Inferior parietal cortex (tissue), 1 donor: ENCODE data around the gene NPIPA8.
"Not testable (repeated sequence)": the region's sequence is repeated elsewhere in the genome, so short reads cannot be mapped to it uniquely, and the experiment has no call there.

Experiments
- DNase-seq: peaks from one replicate; pipeline ENCODE4 v3.0.0-alpha.2; 2016; ENCODE audit errors: extremely low spot score

Gene NPIPA8

DNA sequence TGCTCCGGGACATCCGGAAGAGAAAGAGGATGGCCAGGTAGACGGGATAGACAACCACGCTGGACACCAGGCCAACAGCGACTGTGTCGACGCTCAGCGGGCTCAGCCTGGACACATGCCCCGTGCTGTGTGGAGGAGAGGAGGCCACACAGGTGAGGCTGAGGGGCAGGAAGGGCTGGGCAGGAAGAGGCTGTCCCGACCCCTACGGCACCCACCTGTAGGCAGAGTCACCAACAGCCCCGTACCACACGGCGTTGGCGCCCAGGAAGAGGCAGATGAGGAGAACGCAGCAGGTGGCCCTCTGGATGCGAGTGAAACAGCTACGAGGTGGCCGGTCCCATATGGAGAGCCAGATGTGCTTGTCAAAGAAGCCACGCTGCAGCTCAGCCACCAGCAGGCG is at the start of gene NPIPA8:
Gene NPIPA8 (minus strand): TSS at position 101 of the 400 bp plus-strand sequence. CDS start 4,074 bp downstream, outside the sequence.
- DNase-seq, result not testable (repeated sequence)

DNA sequence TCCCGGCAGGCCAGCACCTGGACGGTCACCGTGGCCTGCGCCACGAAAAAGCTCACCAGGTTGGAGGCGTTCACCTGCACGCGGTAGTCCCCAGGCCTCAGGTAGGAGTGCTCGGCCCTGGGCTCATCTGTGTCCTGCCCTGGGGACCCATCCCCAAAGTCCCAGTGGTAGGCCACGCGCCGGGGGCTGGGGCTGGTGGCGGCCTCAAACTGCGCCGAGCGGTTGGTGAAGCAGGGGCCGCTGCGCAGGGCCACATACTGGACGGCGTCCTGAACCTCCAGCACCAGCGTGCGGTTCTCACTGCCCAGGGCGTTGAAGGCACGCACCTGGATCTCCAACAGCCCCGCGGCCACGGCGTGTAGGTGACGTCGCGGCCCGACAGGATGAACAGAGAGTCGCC is 48.7 kb upstream of the NPIPA8 start:
- not testable (repeated sequence) for DNase-seq

DNA sequence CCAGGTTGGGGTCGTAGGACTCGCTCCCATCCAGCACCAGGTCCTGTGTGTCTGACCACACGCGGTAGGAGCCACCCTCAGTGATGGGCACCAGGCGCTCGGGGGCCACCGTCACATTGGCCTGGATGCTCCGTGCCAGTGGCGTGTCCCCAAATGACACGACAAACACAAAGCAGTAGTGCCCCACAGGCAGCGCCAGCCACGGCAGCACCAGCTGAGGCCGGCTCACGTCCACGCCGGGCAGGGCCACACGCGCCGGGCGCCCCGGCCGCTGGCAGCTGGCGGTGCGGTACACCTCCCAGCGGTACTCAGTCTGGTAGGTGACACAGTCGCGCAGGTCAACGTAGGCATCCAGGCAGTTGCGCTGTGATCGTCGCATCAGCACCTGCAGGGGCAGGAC is 48.3 kb upstream of the NPIPA8 start:
- not testable (repeated sequence) for DNase-seq

DNA sequence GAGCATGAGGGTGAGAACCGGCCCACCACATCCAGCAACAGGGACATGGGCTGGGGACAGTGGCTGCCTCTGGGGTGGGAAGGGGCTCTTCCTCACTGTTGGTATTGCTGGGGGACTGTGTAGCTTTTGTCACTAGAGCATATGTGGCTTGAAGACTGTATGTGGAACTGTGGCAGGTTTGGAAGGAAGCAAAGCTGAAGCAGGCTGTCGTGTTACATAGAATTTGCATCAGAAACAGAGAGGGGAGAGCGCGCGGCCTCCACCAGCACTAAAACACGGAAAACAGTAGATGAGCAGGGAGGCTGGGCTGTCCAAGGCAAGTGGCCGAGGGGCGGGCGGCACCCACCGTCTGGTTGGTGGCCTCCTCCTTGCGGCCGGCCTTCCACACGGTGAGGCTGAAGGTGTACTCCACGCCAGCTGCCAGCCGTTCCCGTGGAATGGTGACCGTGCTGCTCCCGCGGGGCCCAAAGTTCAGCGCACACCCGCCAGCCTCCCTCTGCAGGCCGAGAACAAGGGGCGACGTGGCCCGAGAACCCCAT is 47.6 kb upstream of the NPIPA8 start:
- not testable (repeated sequence) for DNase-seq

DNA sequence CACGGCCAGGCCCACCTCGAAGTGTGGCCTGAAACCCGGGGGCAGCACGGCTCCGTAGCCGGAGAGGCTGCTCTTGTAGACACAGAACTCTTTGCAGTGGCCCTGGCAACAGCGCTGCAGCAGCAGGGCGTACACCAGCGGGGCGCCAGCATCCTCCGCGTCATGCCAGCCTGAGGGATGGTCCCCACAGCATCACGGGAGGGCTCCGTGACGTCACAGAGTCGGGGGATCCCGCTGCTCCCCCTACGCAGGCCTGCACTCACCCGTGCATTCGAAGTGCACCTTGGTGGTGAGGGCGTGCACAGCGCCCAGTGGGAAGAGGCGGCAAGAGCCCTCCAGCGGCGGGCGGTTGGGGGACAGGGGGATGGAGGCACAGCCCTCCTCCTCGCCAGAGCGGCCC is 46.2 kb upstream of the NPIPA8 start:
- not testable (repeated sequence) for DNase-seq

DNA sequence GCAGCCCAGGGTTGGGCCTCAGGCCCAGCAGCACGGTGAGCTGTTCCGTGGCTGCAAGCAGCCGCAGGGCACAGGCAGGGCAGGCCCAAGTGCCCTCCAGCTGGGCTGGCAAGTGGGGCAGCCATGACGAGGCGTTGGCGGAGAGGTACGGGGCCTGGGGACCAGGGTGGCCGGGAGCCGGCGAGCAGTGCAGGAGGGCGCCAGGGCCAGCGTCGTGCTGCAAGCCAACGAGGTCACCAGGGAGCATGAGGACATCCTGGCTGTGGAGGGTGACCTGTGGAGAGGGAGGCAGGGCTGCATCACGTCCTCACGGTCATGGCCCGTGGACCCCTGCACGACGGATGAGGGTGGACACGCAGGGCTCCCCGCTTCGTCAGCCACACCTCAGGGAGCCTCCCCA is 11.2 kb upstream of the NPIPA8 start:
- not testable (repeated sequence) for DNase-seq

DNA sequence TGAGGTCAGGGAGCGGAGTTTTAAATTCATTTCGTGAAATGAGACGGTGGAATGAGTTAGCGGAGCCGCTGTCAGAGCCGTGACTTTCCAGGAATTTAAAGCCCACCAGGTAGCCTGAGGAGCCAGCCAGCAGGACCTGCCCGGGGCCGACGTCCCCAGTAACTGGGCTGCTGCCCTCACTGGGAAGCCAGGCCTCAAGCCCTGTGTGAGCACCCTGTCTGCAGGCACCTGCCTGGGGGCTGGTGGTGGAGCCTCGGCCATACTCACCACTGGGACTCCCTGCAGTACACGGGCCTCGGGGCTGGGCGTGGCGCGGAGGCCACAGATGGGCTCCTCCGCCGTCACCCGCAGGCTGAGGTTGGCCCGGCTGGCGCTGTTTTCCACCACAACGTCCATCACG is 10.5 kb upstream of the NPIPA8 start:
- DNase-seq, result not testable (repeated sequence)

DNA sequence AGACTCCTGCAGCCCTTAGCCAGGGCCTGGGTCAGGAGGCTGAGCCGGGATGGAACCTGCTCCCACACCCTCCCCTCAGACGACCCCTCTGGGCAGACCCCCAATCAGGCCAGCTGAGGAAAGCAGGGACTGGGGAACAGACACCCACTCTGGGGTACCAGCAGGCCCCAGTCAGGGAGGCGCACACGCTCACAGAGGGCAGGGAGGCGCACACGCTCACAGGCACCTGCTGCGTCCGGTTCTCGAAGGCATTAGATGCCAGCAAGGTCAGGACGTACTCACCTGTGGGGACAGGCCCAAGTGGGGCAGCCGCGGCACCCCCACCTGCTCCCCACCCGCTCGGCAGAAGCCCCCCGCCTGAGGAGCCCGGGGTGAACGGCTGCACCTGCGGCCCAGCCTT is 8.1 kb upstream of the NPIPA8 start:
- DNase-seq, result not testable (repeated sequence)

DNA sequence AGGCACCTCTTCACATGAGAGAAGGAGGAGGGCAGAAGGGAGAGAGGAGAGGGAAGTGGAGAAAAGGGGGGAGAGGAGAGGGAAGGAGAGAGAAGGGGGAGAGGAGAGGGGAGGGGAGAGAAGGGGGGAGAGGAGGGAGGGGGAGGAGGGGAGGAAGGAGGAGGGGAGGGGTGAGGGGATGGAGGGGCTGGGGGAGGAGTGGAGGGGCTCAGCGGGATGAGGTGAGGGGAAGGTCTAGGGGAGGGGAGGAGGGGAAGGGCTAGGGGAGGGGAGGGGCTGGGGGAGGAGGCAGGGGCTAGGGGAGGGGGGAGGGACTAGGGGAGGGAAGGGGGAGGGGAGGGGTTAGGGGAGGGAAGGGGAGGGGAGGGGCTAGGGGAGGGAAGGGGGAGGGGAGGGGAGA is 5.5 kb upstream of the NPIPA8 start:
- DNase-seq, result not testable (repeated sequence)

DNA sequence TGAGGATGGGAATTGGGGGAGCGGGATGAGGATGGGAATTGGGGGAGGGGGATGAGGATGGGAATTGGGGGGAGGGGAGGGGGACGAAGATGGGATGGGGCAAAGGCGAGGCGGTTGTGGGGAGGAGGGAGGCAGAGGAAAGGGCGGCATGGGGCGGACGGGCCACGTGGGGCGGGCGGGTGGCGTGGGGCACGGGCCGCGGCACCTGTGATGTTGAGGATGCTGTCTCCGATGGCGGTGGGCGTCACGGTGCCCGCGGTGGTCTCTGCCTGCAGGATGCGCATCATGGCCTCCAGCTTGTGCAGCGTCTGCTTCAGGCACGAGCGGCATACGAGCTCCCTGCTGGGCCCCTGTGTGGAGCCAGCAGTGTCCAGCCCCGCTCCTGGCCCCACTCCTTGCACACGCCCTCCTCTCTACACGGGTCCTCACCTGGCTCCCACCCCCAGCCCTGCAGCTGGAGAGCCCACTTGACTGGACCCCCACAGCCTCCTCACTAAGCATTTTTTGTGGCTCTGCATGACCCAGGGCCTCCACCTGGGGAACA is 5.0 kb upstream of the NPIPA8 start:
- not testable (repeated sequence) for DNase-seq

DNA sequence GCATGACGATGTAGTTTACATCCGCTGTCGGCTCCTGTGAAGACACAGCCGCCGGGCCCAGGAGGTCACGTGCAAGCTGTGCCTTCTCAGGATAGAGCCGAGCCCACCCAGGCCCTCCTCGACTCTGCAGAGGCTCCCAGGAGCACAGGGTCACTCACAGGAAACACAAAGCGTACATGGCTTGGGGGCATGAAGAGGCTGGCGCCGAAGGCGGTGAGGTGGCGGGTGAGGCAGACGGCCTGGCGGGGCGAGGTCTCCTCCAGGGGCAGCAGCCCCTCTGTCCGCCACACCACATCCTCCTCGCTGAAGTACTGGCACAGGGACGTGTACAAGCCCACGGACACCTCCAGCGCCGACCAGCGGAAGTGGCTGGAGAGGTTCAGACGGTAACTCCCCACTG is 2.7 kb upstream of the NPIPA8 start:
- DNase-seq, result not testable (repeated sequence)

DNA sequence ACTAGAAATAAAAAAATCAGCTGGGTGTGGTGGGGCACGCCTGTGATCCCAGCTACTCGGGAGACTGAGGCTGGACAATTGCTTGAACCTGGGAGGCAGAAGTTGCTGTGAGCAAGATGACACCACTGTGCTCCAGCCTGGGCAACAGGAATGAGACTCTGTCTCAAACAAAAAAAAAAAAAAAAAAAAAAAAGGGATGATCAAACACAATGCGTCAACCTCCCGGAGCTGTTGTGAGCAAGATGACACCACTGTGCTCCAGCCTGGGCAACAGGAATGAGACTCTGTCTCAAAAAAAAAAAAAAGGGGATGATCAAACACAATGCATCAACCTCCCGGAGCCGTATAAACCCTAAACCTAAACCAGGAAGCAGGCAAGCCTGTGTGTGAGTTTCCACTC is 24.7 kb downstream of the NPIPA8 start:
- DNase-seq, result not testable (repeated sequence)

DNA sequence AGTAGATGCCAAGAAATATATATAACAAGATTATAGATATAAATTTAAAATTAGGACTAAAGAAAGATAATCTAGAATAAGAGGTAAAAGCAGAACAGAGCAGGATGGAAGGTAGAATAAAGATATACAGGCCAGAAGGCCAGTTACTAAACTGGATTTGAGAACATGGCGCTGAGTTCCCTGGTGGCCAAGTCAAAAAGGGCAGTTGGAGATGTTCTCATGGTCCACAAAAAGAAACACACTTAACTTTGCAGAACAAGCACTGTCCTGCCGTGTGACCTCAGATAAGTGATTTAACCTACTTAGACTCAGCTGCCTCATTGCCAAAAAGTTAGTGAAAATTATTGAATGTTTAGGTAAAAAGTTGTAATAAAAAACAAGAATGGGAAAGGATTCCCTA is 27.4 kb downstream of the NPIPA8 start:
- not testable (repeated sequence) for DNase-seq

DNA sequence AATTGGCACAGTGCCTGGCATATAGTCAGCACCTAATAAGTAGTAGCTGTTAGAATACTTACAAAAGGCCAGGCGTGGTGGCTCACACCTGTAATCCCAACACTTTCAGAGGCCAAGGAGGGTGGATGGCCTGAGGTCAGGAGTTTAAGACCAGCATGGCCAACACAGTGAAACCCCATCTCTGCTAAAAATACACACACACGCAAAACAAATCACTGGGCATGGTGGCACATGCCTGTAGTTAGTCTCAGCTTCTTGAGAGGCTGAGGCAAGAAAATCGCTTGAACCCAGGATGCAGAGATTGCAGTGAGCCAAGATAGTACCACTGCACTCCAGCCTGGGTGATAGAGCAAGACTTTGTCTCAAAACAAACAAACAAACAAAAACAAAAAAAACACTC is 29.3 kb downstream of the NPIPA8 start:
- DNase-seq, result not testable (repeated sequence)

DNA sequence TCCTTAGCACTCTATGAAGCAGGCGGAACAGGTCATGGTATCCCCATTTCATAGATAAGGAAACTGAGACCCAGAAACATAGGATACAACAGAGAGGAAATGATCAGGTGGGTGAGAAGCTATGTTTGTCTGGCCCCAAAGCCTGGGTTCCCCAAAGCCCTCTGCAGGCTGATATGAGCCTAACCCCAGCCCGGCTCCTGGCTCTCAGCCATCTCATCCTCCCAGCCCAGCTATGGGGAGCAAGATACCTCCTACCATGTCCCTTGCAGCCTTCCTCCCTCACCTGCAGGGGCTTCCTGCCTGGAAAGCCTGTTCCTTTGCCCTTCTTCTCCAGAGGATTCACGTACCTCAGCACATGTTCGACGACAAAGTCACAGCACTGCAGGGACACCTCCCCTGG is 30.5 kb downstream of the NPIPA8 start:
- not testable (repeated sequence) for DNase-seq

DNA sequence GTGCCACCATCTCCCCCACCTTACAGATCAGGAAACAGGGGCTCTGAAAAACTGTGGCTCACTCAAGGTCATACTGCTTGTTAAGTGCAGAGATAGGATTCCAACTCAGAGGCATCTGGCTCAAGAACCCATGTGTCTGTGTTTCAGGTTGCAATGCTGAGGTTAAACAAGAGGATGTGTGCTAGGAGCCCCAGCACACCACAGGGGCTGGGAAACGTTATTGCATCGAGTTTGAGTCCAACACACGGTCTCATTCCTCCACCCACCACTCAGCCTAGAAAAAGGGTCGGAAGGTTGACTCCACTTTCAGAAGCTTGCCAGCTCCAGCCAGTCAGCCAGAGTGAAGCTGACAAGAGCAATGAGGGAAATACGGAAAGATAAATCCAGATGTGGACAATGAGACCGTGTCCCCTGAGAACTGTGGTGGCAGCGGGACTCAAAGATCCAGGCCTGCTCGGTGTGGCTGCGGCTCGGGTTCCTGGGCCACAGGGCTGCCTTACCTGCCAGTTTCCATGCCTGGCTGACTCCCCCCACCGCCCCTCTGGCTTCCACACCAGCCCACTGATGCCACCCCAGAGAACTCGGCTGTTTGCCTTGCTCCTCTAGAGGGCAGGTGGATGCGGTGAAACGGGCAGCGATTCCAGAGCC is 33.4 kb downstream of the NPIPA8 start:
- DNase-seq, result not testable (repeated sequence)

DNA sequence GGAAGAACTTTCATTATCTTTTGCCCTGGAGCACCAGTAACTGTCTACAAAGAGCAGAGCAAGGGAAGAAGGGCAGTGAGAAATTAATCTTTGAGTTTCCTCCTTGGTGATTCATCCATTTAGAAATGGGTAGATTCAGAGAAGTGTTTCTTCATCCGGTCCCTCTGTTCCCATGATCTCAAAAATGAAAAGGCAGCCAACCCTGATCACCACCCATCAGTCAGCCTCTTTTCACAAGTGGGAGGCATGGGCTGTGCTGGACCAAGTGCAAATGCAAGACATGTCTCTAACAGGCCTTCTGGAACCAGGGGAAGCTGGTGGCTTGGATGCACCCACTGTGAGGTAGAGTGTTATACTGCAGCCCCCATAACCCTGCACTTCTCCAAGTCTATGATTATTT is 38.8 kb downstream of the NPIPA8 start:
- not testable (repeated sequence) for DNase-seq

DNA sequence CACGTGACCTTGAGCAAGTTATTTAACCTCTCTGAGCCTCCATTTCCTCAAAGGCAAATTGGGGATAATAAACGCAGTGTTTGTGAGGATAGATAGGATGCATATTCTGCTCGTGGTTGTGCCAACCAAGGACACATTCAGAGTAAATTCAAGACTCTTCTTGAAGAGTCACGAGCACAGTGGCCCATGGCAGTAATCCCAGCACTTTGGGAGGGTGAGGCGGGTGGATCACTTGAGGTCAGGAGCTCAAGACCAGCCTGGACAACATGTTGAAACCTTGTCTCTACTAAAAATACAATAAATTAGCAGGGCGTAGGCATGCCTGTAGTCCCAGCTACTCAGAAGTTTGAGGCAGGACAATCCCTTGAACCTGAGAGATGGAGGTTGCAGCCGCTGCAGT is 39.6 kb downstream of the NPIPA8 start:
- not testable (repeated sequence) for DNase-seq

DNA sequence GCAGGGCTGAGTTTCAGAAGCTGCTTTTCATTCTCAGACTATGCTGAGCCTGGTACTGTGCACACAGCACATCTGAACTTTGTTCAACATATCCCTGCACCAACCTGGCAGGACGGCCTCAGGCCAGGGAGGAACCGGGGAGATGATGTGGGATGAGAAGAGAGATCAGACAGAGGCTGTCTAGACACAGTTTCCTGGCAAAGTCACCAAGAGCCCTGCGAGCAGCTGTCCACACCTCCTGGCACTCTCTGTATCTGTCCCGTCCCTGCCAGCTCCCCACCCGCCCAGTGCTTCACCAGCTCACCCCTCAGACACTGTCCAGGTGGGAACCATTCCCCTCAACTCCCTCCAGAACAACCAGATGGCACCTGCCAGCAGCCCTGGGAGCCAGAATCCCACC is 42.2 kb downstream of the NPIPA8 start:
- not testable (repeated sequence) for DNase-seq

DNA sequence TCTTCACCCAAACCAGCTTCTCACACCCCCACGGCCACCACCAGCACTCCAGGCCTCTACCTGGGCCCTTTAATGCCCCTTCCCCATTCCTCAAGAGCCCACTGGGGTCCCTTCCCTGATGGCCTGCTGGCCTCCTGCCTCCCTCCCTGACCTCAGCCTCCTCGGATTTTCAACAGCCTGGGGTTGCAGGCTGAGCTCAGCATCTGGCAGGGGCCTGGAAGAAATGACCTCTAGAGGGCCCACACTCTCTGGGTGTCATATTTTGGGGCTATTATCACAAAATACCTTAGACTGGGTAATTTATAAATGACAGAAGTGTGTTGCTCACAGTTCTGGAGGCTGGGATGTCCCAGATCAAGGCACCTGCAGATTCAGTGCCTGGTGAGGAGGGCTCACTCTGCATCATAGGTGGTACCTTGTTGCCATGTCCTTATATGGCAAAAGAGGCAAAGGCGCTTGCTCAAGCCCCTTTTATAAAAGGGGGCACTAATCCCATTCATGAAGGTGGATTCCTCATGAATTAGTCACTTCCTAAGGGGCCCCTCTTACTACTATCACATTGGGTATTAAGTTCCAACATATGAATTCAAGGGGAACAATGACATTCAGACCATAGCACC is 43.1 kb downstream of the NPIPA8 start:
- not testable (repeated sequence) for DNase-seq

DNA sequence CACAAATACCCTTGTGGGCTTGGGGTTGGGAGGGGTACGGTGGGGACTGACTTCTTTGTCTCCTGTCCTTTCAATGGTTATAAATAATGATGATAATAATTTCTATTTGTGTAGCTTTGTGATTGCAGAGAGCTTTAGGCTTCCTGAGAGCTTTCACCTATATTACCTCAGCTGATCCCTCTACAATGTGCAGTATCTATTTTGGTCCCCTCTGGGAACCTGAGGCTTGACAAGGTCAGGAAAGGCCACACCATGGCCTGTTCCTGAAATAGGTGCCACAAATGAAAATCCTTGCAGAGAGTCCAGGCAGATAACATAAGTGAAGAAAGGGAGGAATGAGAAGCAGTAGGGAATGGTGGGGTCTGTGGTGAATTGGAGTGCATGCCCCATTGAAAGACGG is 45.6 kb downstream of the NPIPA8 start:
- not testable (repeated sequence) for DNase-seq

DNA sequence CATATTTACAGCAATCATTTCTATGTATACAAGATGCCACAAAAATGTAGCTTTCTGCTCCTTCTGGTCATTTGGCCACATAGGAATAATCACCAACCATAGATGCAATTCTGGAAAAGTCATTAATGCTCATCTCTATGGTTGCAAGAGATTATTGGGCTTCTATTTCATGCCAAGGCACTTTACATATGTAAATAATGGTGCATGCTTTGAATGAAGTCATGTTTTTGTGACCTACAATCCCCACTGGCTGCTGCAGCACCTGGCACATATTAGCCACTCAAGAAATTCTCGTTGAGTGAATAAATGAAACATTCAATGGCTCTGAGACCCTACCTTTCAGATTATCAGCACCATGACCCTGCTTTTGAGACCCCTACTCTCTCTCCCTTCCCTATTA is 50.2 kb downstream of the NPIPA8 start:
- DNase-seq, result not testable (repeated sequence)

DNA sequence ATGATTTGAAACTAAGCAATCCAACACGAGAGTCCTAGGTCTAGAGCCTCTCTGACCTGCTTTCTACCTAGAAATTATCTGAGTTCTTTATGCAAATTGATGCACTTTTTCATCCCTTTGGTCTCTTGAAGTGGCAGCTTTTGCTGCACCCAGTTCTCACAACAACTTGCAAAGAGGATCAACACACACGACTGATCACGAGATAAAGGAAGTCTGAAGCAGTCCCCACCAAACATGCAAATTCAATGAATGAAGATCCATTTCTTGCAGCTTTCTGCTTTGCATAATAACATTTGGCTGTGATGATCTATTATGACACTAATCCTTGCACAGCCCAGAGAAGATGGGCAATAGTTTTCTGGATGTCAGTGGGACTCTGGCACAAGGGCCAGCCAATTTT is 56.2 kb downstream of the NPIPA8 start:
- DNase-seq, result not testable (repeated sequence)
